RPMI8226 (cell line): Measurements from ENCODE around the gene EDN2.
A peak's percentile ranks its signal among the peaks of the same experiment; 100 is the strongest.

ENCODE experiments used
- DNase-seq: peaks from one replicate; pipeline ENCODE4 v3.0.0-alpha.2; 2015

EDN2 gene

DNA sequence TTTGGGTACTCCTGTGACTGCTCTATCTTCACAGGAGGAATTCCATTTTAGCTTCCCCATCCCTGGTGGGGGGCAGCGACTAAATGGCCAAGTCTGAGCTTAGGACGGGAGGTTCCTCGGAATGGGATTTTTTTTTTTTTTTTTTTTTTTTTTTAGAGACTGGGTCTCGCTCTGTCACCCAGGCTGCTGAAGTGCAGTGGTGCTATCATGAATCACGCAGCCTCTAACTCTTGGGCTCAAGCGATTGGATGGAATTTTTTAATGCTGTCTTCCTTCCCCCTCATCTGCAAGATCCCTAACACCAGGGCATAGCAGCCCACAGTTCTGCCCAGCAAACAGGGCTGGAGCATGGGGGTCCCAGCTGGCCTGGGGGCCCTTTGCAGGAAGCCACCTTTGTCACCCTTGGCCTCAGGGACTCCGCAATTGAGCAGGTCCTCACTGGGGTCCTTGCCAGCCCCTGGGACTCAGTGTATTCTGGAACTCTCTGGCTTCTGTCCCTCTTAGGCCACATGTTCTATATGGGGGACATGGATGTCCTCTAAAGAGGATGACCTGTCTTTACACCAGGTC is 13.1 kb upstream of the EDN2 start:
- DNase-seq, result no peak

DNA sequence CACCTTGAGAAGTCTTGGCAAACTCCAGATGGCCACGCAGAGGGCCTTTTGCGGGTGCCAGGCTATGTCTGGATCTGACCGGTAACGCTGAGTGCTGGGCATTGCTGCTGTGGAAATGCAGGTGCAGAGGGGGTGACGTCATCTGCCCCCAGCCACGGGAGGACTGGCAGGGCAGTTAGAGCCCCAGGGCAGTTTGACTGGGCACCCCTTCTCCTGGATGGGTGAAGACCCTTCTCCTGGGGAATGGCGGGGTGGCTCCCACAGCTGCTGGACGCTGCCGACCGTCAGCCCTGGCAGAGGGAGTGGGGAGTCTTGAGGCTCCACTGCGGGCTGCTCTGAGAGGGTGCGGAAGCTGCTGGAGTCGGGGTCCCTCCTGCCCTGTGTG is 12.6 kb upstream of the EDN2 start:
- peak; percentile 49 for DNase-seq

DNA sequence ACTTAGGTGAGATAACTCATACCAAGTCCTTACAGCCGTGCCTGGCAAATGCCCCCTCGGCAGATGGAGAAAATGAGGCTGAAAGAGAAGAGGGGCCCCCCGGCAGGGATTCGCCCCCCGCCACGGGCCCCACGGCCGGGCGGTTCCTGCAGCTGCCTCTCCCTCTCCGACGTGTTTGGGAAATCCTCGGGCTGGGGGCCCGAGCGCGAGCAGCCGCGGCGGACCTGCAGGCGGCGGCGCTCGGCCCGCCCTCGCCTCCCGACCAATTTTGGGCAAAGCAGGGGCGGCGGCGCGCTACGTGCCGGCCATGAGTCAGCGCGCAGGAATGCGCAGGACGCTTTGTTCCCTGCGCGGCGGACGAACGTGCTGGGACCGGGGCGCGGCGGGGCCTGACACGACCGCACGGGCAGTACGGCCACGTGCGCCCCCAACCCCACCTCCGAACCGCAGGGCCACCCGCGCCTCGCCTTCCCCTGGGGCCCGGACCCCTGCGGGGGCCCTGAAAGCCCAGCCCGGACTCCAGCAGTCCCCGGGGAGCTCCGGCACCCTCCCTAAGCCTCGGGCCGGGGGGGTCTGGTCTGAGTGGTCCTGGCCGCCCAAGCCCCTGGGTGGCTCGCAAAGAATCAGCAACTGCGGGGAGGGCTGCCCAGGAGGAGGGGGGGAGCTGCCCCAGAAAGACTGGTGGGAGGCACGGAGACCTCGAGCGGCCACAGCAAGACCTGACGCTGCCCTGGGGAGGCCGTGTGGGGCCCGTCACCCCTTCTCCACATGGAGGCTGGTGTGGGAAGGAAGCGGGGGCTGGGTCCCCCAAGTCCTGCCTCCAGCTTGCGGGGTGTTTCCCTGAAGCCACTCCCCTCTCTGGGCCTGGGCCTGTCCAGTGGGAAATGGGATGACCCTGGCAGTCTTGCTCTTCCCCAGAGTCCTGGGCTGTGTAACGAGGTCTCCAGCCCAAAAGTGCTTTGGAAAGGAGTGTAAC is 11.9 kb upstream of the EDN2 start:
- DNase-seq, result peak; percentile 90

DNA sequence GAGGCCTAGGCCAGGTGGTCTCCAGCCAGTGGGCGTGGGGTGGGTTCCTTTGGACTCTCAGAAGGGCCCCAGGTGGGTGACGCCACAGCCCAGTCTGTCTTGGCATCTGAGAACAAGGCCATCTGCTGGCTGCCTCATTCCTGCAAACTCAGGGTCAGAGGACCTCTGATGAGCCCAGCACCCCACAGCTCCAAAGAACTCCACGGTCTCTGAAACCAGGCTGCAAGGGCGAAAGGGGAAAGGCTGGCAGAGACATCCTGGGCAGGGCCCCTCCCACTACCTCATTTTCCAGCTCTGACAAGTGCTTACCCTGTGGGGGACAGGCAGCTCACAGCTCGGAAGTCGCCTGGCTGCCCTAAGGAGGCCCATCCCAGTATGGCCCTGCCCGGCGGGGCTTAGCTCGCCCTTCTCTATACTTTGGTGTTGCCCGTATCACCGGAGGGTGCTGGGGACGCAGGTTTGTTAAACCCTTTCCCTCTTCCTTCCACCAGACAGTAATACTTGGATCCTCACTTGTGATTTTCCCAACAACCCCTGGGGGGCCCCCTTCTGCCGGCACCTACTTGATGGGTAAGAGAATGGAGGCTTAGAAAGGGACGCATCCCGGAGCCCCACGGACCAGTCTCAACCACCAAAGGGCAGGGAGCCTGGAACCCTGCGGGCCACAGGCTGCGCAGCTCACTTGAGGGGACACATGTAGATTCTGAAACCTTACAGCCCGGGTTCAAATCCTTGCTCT is 10.9 kb upstream of the EDN2 start:
- DNase-seq, result peak; percentile 42

DNA sequence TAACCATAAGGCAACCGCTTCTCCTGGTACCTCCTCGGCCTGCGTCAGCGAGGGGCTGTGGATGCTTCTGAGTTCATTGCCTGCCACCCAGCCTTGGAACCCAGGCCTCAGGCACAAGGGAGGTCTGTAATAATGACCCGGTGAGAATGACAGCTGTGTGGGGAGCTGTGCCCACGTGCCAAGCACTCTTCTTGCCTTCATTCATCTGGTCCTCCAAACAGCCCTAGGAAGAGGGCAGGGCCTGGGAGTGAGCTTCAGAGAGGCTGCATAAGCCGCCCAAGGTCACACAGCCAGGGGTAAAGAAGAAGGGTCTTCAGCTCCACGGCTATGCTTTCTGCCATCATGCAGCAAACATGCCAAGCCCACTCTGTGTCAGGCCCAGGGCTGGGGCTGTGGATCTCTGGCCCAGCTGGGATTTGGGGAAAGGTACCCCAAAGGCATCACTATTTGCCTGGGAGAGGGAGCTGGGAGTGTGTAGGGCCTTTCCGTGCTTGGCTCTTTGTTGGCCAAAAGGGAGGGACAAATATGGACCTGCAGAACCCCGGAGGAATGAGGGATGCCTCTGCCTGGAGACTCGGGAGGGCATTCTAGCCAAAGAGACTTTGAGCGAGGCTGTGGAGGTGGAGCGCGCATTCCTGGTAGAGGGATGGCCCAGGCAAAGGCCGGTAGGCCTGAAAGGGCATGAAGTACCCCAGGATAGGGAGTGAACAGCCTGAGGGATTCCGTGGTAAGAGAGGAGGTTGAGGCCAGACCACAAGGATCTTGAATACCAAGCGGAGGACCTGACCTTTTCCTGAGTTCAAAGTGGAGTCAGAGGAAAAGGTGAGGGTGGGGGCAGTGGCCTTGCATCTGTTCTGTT is 10.1 kb upstream of the EDN2 start:
- DNase-seq, result no peak

DNA sequence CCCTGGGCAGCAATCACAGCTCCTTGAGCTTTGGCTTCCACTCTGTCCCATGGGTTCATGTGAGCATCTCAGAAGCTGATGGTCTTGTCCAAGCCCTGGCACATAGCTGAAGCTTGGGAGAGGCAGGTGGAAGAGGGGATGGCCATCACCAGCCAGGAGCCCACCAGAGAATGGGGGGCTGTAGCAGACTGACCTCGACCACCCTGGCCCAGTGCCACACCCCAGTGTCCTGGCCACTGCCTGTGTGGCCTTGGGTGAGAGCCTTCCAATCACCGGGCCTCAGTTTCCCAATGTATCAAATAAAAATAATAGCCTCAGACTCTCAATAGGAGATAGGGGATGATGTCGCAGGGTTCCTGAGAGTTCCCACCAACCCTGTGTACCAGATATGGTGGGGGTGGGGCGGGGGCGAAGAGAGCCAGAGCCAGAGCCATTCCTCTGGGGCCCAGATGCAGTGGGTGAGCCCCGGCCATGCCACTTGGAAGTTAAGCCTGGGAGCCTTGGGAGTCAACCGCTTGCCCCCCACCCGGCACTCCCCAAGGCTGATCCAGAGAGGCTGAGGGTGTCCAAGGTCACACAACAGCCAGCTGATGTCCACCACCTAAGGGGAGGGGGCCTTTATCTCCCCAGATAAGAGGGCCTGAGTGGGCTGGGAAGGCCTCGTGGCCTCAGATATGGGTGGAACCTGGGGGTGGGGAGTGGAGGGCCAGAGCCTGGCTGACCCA is 9.3 kb upstream of the EDN2 start:
- no peak for DNase-seq

DNA sequence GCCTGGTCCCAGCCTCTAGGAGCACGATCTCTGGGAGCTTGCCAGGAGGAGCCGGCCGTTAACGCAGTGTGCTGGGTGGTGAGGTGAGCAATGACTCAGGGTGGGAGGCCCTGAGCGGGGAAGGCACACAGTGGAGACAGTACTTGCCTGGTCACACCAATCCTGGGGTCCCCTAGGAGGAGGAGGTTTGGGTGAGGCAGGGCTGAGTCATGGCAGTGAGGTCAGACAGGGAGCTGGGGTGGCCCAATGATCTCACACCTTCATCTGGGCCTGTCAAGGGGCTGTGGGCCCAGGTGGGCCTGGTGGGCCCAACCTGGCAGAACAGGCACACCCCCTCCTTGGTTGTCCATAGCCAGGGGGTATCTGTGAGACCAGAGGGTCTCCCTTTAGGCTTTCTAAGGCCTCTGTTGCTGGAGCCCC is 8.6 kb upstream of the EDN2 start:
- DNase-seq, result no peak

DNA sequence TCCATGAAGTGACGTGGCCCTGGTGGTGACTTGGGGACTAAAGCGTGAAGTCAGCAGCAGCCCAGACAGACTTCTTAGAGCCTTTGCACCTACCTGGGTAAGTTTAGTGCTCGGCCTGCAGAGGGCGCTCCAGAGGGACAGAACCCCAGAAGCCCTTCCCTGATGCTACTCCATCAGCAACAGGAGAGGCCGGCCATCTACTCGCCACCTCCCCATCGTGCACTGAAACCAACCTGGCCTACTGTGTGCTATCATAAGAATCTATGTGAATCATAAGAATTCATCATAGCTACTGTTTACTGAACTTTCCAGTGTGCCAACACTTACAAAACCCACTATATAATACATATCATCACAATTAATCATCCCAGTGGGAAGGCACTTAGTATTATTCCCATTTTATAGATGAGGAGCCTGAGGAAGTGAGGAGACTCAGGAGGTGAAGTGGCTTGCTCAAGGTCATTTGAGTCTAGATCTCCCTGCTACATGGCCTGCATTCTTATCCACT is 7.9 kb upstream of the EDN2 start:
- peak; percentile 83 for DNase-seq

DNA sequence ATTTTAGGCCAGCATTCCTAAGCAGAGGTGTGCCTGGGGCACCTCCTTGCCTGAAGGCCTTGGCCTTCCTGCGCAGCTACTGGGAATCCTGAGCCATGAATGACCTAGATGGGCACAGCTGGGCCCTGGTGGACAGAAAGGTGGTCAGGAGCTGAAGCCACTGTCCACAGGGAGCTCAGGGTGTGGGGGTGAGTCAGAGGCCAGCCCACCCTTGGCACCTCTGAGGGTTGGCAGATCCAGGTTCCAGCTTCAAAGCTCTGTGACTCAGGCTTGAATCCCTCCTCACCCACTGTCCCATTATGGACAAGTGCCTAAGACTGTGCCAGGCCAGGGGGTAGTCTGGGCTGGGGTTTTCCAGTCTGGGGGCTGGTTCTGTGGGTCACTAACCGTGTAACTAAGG is 6.4 kb upstream of the EDN2 start:
- DNase-seq, result no peak

DNA sequence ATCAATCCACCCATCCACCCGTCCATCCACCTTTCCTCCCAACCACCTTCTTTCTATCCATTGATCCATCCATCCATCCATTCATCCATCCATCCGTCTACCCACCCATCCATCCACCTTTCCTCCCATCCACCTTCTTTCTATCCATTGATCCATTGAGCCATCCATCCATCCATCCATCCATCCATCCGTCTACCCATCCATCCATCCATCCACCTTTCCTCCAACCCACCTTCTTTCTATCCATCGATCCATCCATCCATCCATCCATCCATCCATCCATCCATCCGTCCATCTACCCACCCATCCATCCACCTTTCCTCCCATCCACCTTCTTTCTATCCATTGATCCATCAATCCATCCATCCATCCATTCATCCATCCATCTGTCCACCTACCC is 5.1 kb upstream of the EDN2 start:
- no peak for DNase-seq

DNA sequence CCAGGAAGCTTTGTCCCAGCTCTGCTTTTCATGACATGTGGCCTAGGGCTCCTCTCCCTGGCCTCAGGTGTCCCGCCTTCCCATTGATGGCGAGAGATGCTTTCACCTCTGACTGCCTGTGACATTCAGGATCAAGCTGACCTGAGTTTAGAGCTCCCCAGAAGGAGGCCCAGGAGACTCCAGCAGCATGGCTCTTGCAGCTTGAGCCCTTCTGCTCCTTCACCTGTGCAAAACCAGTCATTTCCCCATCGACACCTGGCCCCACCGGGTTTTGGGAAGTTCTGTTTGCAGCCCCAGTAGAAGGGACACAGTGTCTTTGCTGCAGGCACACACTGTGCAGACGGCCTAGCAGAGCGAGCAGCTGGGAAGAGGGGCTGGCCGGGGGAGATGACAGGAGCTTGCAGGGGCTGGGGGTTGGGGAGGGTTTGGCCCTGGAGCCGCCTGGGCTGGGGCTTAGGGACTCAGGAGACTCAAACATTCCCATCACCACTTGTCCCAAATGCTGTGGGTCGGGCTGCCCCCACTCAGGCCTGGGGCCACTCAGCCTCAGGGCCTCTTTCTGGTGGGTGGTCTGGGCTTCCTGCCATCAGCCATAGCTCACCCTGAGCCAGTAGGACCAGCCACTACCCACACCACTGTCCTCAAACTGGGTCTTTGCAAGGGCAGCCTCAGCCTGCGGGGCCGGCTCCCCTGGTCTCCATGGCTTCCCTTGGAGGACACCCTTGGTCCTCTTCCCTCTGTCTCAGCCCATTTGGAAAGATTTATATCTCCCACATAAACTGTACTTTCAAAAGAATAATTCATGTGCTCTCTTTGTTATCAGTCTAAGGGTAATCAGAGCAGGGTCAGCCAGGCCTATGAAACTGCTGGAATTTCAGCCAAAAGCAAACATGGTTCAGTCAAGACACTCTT is 3.8 kb upstream of the EDN2 start:
- no peak for DNase-seq

DNA sequence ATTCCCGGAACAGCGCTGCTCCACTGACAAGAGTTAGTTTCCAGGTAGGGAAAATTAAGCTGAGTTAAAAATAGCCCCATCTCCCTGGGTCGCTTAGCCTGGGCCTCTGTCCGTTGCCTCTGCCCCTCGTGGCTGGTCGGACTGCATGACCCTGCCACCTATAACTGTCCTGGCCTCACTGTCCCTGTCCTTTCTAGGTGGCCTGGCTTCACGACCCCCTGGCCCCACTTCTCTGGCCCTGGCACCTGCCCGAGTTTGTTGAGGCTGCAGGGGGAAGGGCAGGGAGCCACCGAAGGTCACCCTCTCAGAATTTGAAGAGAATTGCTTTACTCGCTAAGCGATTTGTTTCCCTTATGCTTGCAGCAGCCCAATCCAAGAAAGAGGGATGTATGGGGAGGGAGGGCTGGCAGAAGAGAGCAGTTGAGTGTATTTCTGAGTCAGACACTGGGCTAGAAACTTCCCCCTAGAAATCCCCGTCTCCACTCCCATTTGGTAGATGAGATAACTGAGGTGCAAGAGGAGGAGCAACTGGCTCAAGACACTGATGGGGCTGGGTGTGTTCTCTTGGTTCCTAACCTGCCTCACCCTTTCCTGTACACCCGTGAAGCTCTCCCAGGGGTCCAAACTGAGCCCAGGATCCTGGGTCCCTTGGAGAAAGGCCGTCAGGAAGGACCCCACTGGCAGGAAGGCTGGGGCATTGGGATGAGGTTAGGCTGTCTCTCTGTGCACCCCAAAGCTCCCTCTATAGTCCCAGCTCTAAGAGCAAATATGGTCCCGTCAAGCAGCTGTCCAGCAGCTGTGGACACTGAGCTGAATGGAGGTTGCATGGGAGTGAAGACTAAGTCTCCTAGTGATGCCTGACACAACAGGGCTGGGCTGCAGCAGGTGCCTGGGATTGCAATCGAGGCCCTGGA is 2.9 kb upstream of the EDN2 start:
- DNase-seq, result no peak

DNA sequence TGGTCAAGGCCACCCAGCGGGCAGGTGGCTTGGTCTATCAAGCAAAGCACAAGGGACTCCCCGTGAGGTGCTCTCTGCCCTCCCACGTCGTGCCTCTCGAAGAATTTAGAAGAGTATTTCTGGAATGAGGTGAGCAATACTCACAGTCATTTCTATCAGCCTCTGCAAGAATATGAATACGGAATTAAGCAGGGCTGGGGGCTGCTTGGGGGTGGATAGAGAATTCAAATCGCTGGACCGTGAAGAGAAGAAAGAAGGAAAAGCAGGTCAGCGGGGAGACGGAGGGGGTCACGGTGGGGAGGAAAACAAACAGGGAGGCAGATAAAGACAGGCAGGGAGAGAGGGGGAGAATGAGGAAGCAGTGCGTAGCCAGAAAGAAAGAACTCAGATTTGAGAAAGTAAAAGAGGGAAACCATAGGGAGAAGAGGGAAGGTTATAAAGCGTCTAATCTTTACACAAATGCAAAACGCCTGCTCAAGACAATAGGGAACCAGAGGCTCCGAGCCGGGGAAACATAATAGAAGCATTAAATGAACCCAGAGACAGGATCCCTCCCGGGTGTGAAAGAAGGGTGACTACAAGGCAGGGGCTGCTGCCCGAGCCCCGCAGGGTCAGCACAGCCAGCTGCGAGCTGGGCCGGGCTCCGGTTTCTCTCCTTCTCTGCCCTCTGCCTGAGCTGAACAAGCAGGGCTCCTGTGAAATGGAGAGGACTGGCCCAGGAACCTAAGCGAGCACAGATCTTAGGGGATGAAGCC is 2.1 kb upstream of the EDN2 start:
- DNase-seq, result no peak

DNA sequence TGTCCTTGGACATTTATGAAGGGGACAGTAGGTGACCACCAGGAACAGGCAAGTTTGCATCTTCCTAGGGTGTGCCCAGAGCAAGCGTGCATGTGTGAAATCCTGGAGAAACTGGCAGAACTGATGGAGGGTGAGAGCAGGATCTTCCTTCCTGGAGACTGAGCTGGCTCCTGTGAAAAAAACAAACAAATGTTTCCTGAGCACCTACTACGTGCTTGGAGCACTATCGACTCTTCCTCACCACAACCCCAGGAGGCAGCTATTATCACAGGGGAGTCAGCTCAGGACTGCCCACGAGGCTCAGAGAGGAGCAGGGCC is 1.5 kb upstream of the EDN2 start:
- no peak for DNase-seq

DNA sequence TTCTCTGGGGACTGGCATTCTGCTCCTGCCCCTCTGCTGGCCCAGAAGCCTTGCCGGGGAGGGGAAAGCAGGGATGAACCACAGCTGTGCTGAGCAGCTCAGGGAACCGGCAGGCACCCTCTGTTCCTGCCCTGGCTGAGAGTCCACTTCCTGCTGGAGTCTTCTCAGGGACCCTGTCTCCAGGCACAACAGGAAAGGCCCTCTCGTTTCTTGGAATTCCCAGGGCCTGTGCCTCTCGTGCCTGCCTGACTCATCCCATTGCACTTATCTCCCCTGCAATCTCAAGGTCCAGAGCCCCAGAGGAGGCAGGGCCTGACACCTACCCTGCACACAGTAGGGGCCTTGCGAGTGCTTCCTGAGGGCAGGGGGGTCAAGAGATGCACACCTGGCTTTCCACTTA is 1.1 kb upstream of the EDN2 start:
- no peak for DNase-seq

DNA sequence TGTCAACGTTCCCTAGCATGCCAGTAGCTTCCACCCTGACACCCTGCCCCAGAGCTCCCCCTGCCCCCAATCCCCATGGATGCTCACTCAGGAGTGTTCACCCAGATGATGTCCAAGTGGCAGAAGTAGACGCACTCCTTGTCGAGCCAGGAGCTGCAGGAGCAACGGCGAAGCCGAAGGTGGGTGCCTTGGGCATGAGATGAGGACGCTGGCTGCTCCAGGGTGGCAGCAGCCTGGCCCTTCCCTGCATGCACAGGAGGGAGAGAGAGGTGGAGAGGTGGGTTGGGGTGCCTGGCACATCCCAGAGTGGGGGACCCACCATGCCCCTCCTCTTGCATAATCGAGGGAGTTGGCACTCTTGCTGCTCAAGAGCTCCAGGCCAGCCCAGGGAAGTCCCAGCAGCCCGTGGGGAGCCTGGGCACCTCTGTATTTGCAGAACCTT is 502 bp downstream of the EDN2 start:
- peak; percentile 20 for DNase-seq

DNA sequence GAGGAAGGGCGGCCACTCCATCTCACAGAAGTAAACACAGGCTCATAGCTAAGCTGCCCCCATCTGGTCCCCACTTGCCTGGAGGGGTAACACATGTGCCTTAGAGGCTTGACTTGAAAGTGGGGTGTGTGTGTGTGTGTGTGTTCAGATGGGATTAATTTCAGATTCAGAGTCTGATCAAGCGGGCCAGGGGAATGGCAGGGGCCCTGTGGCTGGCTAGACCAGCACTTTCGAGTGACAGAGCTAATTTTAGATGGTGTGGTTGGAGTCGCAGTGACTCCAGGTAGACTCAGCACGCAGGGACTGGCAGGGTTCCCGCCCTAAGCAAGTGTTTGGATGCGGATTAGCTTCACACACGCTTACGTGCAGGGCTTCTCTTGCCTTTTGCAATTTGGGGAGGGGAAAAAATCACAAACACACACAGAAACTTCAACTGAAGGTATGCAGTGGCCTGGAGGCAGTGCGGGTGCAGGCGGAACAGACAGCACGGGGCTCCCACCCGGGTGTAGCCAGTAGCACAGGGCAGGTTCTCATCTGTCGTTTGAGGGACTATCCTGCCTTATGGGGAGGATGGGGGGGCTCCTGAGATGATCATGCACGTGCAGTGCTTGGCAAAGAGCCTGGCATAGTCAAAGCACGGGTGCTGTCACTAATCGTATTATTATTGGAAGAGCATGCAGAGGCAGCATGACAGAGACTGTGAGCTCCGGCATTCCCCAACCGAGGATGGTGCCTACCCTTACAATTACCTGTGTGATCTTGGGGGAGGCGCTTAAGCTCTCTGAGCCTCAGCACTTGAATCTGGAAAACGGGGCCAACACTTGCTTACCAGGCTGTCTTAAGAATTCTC is 1.3 kb downstream of the EDN2 start:
- DNase-seq, result peak; percentile 96
